GM19035 (cell line): ENCODE measurements around the gene A4GALT.
"Not testable (repeated sequence)": the region's sequence is repeated elsewhere in the genome, so short reads cannot be mapped to it uniquely, and the experiment has no call there.

Experiments
- ATAC-seq: cut with Tn5 transposase; IDR thresholded peaks from one replicate; pipeline ENCODE4 v1.9.1; 2021; ENCODE audit not compliant: unreplicated experiment

A4GALT gene

GRCh38 chr22:42720263-42721044, at the start of gene A4GALT:
TSS of gene A4GALT (minus strand) at chr22:42720870. CDS start at chr22:42693951, 26,919 bp downstream.
- ATAC-seq, result no peak

- ATAC-seq, result no peak
Observed at GRCh38 chr22:42770448-42770726, 49.7 kb upstream of the A4GALT start.

GRCh38 chr22:42769574-42770447, 49.1 kb upstream of the A4GALT start:
- peak; percentile 71 for ATAC-seq

GRCh38 chr22:42769238-42769573, 48.5 kb upstream of the A4GALT start:
- ATAC-seq, result no peak

GRCh38 chr22:42768385-42769035, 47.8 kb upstream of the A4GALT start:
- ATAC-seq, result no peak

GRCh38 chr22:42766860-42767259, 46.2 kb upstream of the A4GALT start:
- ATAC-seq, result no peak

GRCh38 chr22:42764895-42765363, 44.3 kb upstream of the A4GALT start:
- ATAC-seq, result no peak

- no peak for ATAC-seq
Observed at GRCh38 chr22:42763965-42764480, 43.4 kb upstream of the A4GALT start.

- ATAC-seq, result no peak
Observed at GRCh38 chr22:42760806-42761565, 40.3 kb upstream of the A4GALT start.

- no peak for ATAC-seq
Observed at GRCh38 chr22:42758931-42759629, 38.4 kb upstream of the A4GALT start.

GRCh38 chr22:42755553-42755952, 34.9 kb upstream of the A4GALT start:
- not testable (repeated sequence) for ATAC-seq

GRCh38 chr22:42755121-42755520, 34.5 kb upstream of the A4GALT start:
- ATAC-seq, result not testable (repeated sequence)

GRCh38 chr22:42754658-42755057, 34.0 kb upstream of the A4GALT start:
- ATAC-seq, result no peak

GRCh38 chr22:42752912-42753311, 32.2 kb upstream of the A4GALT start:
- no peak for ATAC-seq

- ATAC-seq, result no peak
Observed at GRCh38 chr22:42752230-42752746, 31.6 kb upstream of the A4GALT start.

GRCh38 chr22:42750421-42750820, 29.8 kb upstream of the A4GALT start:
- not testable (repeated sequence) for ATAC-seq

GRCh38 chr22:42747701-42748513, 27.2 kb upstream of the A4GALT start:
- no peak for ATAC-seq

GRCh38 chr22:42745118-42745517, 24.4 kb upstream of the A4GALT start:
- no peak for ATAC-seq

GRCh38 chr22:42743501-42743991, 22.9 kb upstream of the A4GALT start:
- no peak for ATAC-seq
